ENCODE measurements around the gene RIMS3.

DNA sequence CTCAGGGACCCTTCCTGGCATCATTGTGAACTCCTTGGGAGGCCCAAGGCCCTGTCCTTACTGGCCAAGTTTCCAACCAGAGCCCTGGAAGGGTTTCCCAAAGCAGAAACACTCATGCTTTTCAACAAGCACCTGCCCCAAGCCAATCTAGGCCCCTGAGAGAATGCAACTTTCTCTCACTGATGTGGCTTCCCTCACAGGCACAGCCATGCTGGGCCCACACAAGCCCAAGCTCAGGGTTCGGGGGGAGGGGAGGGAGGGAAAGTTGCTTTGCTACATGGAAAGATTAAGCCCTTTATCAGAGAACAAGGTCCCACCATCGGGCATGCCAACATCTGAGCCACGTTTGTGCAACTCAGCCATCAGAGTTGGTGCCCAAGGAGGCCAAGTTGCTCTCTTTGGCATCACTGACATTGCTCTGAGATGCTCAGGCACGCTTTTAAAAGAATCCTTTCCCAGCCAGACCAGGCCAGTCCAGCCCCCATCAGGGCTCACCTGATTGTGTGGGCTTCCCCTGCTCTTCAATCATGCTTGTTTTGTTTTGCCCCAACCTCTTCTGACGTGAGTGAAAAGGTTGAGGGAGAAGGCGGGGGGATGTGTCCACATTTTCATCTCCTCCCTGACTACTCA, 43.5 kb downstream of the RIMS3 start:
- TF ChIP-seq, protein P1, sequence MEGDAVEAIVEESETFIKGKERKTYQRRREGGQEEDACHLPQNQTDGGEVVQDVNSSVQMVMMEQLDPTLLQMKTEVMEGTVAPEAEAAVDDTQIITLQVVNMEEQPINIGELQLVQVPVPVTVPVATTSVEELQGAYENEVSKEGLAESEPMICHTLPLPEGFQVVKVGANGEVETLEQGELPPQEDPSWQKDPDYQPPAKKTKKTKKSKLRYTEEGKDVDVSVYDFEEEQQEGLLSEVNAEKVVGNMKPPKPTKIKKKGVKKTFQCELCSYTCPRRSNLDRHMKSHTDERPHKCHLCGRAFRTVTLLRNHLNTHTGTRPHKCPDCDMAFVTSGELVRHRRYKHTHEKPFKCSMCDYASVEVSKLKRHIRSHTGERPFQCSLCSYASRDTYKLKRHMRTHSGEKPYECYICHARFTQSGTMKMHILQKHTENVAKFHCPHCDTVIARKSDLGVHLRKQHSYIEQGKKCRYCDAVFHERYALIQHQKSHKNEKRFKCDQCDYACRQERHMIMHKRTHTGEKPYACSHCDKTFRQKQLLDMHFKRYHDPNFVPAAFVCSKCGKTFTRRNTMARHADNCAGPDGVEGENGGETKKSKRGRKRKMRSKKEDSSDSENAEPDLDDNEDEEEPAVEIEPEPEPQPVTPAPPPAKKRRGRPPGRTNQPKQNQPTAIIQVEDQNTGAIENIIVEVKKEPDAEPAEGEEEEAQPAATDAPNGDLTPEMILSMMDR (IDR thresholded peaks at IDR 0.05; ENCODE audit: low read length): no peak
- no peak for TF ChIP-seq EZH2 (optimal IDR thresholded peaks at IDR 0.05; ENCODE audit: low read depth, low read length)
